ENCODE measurements around the gene ARRB1.

DNA sequence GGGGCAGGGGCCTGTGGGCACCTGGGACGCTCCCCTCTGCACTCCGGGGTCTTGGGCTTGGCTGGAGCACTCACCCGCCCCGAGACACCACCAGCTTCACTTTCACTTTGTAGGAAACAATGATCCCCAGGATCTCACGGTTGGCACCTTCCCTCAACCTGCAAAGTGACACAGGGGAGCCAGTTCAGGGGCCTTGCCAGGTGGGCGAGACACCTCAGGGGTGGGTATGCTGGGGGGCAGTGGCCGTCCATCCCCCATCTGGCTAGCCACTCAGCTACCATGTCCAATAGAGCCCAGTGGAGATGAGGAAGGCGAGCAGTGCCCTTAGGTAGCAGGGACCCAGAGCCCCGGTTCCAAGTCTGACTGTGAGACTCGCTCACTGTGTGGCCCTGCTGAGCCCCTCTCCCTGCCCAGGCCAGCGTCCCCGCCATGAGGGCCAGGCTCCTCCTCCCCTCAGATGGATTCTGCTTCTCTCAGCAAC lies 78.6 kb downstream of the ARRB1 start:
- no peak for TF ChIP-seq CTCF (IDR thresholded peaks at IDR 0.05; ENCODE audit: low read length)
- no peak for TF ChIP-seq EZH2 (IDR thresholded peaks at IDR 0.05; ENCODE audit: borderline replicate concordance, low read length)

Measured in OCI-LY1 (cell line).